Skeletal muscle cell (primary cell): ENCODE data around the gene DIP2C.
"Not testable (repeated sequence)": the region's sequence is repeated elsewhere in the genome, so short reads cannot be mapped to it uniquely, and the experiment has no call there.

ENCODE experiments used
- DNase-seq: peaks from one replicate; pipeline ENCODE4 v3.0.0-alpha.2; 2010; ENCODE audit warnings: low read depth
- H3K4me3 ChIP-seq: 2 replicates; pipeline ENCODE4 v1.5.1; 2011; ENCODE audit warnings: low read depth, mild to moderate bottlenecking, control low read depth, low read length, moderate library complexity

The DIP2C gene

DNA sequence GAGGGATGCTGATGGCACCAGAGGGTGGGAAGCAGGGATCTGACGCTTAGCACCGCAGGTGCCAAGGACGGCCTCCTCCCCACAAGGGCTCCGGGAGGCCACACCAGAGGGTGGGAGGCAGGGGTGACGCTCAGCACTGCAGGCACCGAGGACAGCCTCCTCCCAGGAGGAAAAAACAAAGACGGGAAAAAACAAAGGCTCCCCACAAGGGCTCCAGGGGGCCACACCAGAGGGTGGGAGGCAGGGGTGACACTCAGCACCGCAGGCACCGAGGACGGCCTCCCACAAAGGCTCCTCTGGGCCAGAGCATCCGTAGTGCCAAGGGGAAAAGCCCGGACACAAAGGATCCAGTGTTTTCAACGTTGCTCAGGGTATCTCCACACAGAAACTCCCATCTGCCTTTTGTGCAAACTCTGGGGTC is 25.6 kb downstream of the DIP2C start:
- DNase-seq: no peak
- no peak overlapping the region for H3K4me3 ChIP-seq

GRCh38 chr10:663466-663751 is 26.1 kb downstream of the DIP2C start:
- no peak overlapping the region for H3K4me3 ChIP-seq
- DNase-seq: no peak

DNA sequence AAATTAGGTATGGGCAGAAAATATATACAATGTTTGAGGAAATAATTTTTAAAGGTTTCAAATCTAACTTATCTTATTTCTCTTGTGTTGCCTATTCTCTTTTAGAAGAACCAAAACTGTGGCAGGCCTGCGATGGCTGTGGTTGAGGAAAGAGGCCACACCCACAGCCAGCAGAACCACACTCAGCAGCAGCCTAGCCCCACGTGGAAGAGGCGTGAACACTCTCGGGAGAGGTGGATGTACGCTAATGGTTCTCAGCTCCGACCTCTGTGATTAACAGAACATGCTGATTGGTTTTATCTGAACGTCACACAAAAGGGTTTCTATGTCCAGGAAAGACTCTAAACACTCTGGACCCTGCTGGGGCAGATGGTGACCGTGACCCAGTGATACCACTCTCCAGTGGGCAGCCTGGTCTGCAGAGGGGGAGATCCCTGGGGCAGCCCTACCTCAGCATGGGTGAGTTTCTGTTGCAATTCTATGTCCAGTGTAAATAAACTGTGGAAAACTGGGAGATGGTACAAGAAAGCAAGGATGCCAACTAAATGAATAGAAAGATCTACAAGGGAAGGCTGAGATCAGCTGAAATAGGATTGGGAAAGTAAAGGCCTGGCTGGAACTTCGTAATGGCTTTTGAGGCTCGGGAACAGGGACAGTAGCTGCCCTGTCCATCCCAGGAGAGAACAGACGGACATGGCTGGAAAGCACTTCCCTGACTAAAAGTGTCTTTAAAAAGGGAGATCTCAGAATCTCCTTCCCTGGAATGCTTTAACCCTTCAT is 26.6 kb downstream of the DIP2C start:
- no peak for DNase-seq

GRCh38 chr10:662223-662605 is 27.3 kb downstream of the DIP2C start:
- DNase-seq: no peak
- H3K4me3 ChIP-seq: no peak overlapping the region

More for the DNA sequence above, 26.6 kb downstream of the DIP2C start:
- no peak overlapping the region for H3K4me3 ChIP-seq

- H3K4me3 ChIP-seq: no peak overlapping the region
- DNase-seq: no peak
Observed at GRCh38 chr10:661597-662222, 27.8 kb downstream of the DIP2C start.

DNA sequence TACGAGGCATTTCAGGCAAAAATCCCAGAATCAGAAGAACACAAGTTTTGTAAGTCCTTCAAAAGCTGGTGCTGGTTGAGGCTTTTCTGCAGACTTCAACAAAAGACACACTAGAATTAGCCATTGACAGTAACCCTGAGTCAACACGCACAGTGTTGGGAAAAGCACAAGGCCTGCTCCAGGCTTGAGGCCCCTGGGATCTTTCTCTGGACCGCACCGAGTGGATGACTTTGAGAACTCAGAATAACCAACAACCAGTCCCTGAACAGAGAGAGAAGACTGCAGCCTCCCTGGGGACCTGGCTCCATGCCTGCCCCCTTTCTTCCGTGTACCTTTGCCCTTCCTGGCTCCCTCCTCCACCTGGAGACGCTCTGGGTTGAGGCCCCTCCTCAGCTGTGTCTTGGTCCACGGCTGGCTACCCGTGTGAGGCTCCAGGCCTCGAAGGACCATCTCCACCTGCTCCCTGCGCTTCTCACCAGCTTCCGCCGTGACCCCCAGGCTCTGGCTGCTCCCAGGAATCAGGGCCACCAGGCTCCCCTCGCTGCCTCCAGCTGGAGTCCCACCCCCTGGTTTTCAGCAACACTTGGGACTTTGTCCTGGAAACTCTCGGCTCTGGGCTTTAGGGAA is 28.4 kb downstream of the DIP2C start:
- no peak overlapping the region for H3K4me3 ChIP-seq
- peak; percentile 17 for DNase-seq

GRCh38 chr10:660413-660969 is 29.0 kb downstream of the DIP2C start:
- no peak for DNase-seq
- H3K4me3 ChIP-seq: no peak overlapping the region

DNA sequence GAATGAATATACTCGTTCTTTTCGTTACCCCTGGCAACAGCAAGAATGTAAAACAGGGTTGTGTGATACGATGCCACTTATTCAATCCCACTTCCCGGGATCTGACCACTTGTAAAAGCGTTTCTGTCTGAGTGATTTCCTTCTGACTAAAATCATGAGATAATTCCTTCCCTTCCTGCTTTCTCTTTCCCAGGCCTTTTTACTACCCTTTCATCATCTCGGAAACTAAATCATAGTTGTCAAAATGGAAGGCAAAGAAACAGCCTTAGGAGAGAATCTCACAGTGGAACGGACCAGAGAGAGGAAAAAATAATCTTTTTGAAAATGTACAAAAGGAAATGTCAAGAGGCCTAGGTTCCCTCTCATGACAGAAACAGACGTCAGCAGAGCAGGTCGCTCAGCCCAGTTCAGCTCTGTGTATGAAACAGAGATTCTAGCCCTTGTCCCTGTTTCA is 29.8 kb downstream of the DIP2C start:
- H3K4me3 ChIP-seq: no peak overlapping the region
- DNase-seq: peak; percentile 27

- DNase-seq, H3K4me3 ChIP-seq: not testable (repeated sequence)
Observed at GRCh38 chr10:657816-658350, 31.6 kb downstream of the DIP2C start.

DNA sequence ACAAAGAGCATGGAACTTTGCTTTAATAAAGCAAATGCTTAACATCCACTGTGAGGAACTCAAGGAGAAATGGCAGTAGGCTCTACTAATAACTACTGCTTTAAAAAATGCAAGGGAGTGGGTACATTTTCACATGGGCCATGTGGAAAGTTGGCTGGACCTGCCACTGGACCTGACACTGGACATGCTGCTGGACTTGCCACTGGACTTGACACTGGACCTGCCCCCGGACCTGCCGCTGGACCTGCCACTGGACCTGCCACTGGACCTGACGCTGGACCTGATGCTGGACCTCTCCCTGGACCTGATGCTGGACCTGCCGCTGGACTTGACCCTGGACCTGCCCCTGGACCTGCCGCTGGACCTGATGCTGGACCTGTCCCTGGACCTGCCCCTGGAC is 32.6 kb downstream of the DIP2C start:
- no peak overlapping the region for H3K4me3 ChIP-seq
- DNase-seq: no peak

GRCh38 chr10:655184-655583 is 34.3 kb downstream of the DIP2C start:
- DNase-seq: no peak
- H3K4me3 ChIP-seq: no peak overlapping the region

- no peak overlapping the region for H3K4me3 ChIP-seq
- no peak for DNase-seq
Observed at GRCh38 chr10:654647-654996, 34.8 kb downstream of the DIP2C start.

DNA sequence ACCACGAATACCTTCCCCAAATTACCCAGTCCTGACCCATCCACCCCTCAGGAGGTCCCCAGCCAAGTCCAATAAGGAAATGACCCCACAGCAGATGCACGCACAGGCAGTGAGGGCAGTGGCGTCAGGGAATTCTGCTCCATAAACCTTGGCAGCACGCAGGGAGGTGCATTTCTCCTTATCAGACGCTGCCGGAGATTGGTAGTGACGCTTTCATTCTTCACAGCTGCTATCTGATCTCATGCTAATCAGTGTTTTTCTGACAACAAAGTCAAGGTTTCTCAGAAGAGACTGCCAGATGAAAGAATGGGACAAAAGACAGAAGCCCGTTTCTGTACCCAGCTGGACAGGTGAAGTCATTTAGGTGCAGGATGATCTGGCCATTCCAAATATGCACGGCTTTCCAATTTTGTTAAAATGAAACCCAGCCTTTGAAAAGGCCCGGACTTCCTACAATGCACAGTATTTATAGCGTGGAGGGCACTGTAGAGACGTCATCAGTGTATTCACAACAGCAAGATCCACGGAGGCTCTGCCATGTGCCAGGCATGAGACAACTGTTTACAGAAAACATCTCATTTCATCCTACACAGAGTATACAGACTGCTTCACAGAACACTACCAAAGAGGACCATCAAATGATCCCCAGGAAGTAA is 35.3 kb downstream of the DIP2C start:
- no peak overlapping the region for H3K4me3 ChIP-seq

DNA sequence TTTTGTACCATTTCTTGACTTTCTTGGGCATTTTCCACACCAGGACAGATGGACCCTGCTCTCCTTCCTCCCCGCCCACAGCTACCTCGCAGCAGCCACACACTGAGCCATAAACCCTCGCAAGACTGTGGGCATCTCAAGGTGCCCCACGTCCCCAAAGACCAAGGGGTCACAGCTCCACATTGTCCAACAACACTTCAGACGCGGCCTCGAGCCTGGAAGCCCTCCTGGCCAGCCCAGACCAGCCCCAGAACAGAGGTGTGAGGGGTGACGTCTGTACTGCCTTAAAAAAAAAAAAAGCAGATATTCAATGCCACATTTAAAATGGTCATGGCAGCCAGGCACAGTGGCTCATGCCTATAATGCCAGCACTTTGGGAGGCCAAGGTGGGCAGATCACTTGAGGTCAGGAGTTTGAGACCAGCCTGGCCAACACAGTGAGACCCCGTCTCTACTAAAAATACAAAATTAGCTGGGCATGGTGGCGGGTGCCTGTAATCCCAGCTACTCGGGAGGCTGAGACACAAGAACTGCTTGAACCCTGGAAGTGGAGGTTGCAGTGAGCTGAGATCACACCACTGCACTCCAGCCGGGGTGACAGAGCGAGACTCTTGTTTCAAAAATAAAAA is 36.5 kb downstream of the DIP2C start:
- DNase-seq, H3K4me3 ChIP-seq: not testable (repeated sequence)

More for the DNA sequence above, 35.3 kb downstream of the DIP2C start:
- DNase-seq: no peak

GRCh38 chr10:652233-652632 is 37.2 kb downstream of the DIP2C start:
- H3K4me3 ChIP-seq: no peak overlapping the region

DNA sequence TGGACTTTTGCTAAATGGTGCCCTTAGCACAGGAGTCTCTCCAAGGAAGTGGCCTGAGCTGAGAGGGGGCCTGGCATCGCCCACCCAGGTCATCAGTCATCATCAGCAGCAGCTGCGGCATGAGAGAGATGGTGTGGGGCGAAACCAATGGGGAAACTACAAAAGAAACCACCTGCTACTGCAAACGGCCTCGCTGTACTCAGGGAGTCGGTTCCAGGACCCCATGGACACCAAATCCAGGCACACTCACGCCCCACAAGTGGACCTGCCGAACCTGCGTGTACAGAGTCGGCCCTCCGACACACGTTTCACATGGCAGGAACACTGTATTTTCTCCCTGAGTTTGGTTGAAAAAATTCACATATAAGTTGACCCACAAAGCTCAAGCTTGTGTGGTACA is 37.8 kb downstream of the DIP2C start:
- DNase-seq: no peak
- H3K4me3 ChIP-seq: no peak overlapping the region

More at GRCh38 chr10:652233-652632, 37.2 kb downstream of the DIP2C start:
- no peak for DNase-seq

DNA sequence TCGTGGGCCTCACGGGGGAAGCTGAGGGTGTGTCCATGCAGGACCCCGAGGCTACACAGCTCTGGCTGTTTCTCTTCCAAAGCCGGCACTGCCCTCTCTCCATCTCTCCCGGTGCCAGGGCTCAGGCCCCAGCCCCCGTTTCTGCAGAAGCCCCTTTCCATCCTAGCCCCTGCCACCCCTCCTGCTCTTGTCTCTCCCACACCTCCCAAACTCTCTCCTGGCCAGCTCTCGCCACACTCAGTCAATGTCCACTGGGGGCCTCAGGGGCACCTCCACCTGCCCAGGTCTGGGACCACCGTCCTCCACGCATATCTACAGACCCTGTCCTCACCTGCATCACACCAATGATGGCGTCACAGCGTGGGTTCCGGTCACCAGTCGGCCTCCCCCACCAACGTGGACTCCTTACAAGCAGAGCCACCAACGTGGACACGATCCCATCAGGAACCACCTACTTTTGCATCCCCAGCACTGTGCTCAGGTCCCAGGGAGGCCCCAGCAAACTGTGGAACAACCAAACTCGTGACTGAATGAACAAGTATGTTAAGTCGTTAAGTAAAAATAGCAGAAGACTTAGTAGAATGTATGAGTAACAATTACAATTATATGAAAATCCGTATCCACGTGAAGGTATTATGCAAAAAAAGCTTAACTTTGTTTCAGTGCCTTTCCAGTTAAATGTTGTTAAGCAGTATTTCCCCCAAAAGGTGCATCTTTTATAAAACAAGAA is 38.4 kb downstream of the DIP2C start:
- DNase-seq: no peak
- no peak overlapping the region for H3K4me3 ChIP-seq

DNA sequence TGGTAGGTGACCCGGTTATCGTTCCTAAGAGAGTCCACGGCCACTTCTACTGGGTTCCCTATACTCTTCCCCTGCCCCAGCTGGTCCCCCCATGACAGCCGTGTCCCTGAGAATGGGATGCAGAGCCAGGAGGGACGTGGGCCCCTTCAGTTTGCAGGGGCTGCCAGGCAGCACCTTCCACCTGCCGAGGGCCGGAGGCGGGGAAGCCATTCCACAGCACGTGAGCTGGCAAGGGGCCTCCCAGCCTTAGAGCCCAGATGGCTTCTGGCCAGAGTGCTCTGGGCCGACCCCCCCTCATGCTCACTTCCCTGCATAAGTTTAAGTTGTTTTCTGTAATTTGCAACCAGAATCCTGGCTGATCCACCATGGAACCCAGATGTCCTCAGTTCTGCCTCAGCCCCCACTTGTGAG is 39.0 kb downstream of the DIP2C start:
- H3K4me3 ChIP-seq: no peak overlapping the region
- no peak for DNase-seq
